HEK293T (cell line): ENCODE measurements around the gene TMEM38A.

Source experiments
- ARNT ChIP-seq: fragments of 450-650 bp; IDR thresholded peaks from 2 replicates; pipeline ENCODE4 v1.6.1; 2017; ENCODE audit warnings: mild to moderate bottlenecking
- BHLHE40 ChIP-seq: fragments of 450-650 bp; IDR thresholded peaks from 2 replicates; pipeline ENCODE4 v1.6.1; 2016; ENCODE audit warnings: mild to moderate bottlenecking, moderate library complexity, borderline replicate concordance
- SP1 ChIP-seq: fragments of 450-650 bp; IDR thresholded peaks from 2 replicates; pipeline ENCODE4 v1.6.1; 2017
- SUZ12 ChIP-seq: fragments of 450-650 bp; IDR thresholded peaks from 2 replicates; pipeline ENCODE4 v1.6.1; 2016; ENCODE audit warnings: mild to moderate bottlenecking

DNA sequence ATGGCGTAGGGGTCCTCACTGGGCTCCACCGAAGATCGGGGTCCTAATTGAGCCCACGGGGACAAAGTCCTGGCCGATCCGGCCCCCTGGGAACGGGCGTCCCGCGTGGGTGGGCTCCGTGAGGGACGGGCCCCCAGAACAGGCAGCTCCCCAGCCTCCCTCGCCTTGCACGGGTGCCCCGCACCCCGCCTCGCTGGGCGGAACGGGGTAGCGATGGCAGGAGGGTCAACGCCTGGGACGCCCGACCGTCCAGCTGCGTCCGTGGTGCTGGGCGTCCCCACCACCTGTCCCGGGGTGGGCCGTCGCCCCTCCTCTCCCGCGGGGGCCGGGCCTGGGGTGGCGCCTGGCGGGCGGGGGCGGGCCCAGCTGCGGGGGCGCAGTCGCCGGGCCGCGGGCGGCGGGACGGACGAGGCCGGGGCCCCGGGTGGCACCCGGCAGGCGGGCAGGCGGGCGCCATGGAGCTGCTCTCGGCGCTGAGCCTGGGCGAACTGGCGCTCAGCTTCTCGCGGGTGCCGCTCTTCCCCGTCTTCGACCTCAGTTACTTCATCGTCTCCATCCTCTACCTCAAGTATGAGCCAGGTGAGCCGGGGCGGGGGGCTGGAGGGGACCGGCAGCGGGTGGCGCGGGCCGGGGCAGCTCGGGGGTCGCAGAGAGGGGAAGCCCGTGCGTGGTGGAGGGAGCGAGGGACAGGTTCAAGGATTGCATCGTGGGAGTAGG lies at the start of gene TMEM38A:
- TF ChIP-seq SP1 = no peak
- TF ChIP-seq SUZ12 = no peak
- no peak for TF ChIP-seq BHLHE40
- TF ChIP-seq ARNT = no peak
